Activated CD8-positive, alpha-beta T cell treated with anti-CD3 and anti-CD28 coated beads, Interleukin-2, amount 10 ng/mL, durations not matched to agents 7 days and 5 days (primary cell): ENCODE measurements around the gene GTSE1. TPM values are rescaled to one million over a fixed set of nuclear protein-coding genes. Genes with fewer than 3 reads are reported as not detected.
A peak's percentile ranks its signal among the peaks of the same experiment; 100 is the strongest.

Experiments used
- ATAC-seq: fragments of 150-1000 bp; cut with Tn5 transposase; one replicate; pipeline ENCODE4 v1.10.0; 2021; ENCODE audit warnings: moderate library complexity
- CTCF ChIA-PET: fragments of 350-600 bp; sonication (Branson Sonifier 250); formaldehyde crosslinking; loops from one replicate; lab custom pipeline; 2021; ENCODE audit warnings: antibody characterized with exemption; lab: Charles Lee
- POLR2A ChIA-PET: fragments of 350-600 bp; sonication (Branson Sonifier 250); formaldehyde crosslinking; loops from one replicate; lab custom pipeline; 2021; ENCODE audit warnings: antibody characterized with exemption; lab: Charles Lee
- DNase-seq: peaks from one replicate; pipeline ENCODE4 v3.0.0-alpha.2; 2020
- H3K27ac Mint-ChIP-seq: one replicate; pipeline ENCODE4 v1.8.0; 2021; ENCODE audit warnings: mild to moderate bottlenecking, mixed read lengths
- H3K27me3 Mint-ChIP-seq: one replicate; pipeline ENCODE4 v1.8.0; 2021; ENCODE audit warnings: low read depth, mixed read lengths
- H3K36me3 Mint-ChIP-seq: one replicate; pipeline ENCODE4 v1.8.0; 2021; ENCODE audit warnings: low read depth, mixed read lengths
- H3K4me1 Mint-ChIP-seq: one replicate; pipeline ENCODE4 v1.8.0; 2021; ENCODE audit warnings: low read depth, mixed read lengths
- H3K4me3 Mint-ChIP-seq: one replicate; pipeline ENCODE4 v1.8.0; 2021; ENCODE audit warnings: mild to moderate bottlenecking, mixed read lengths
- H3K9me3 Mint-ChIP-seq: one replicate; pipeline ENCODE4 v1.8.0; 2022; ENCODE audit warnings: mixed read lengths; ENCODE audit not compliant: insufficient read depth
- total RNA-seq, 2 experiments: library from RNA; stranded (reverse); gene quantifications; one replicate each; pipeline ENCODE4 v1.2.3, GENCODE V29; 2021

The GTSE1 gene
- total RNA-seq, 2 experiments from 2014 or later, result 111 to 114 TPM

GRCh38 chr22:46289244-46289891 is 7.3 kb upstream of the GTSE1 start:
- H3K4me3 Mint-ChIP-seq, result no peak overlapping the region
- peak overlapping the region; percentile 93 for H3K27ac Mint-ChIP-seq
- DNase-seq, result no peak
- peaks cover 71% of the 10 kb centered on the region for H3K4me1 Mint-ChIP-seq
- H3K36me3 Mint-ChIP-seq, result peaks cover 65% of the 10 kb centered on the region
- ATAC-seq, result no peak
- no peaks in the 10 kb centered on the region for H3K9me3 Mint-ChIP-seq
- no peaks in the 10 kb centered on the region for H3K27me3 Mint-ChIP-seq
- ChIA-PET POLR2A (interaction anchor here (0.7 to 1.2 kb wide), 2 partner anchors 7 to 18 kb away, joined by 3 to 4 read pairs; partner anchors contain the start of gene GTSE1), CTCF (interaction anchor here (1.3 to 1.6 kb wide), 2 partner anchors 39 to 167 kb away, joined by 4 read pairs; partner anchors contain the start of gene CDPF1)

GRCh38 chr22:46290121-46290842 is 6.4 kb upstream of the GTSE1 start:
- DNase-seq (no peak), ATAC-seq (no peak)
- Mint-ChIP-seq H3K27me3 (no peaks in the 10 kb centered on the region), H3K4me3 (no peak overlapping the region), H3K27ac (peak overlapping the region; percentile 78), H3K36me3 (peaks cover 66% of the 10 kb centered on the region), H3K4me1 (peaks cover 77% of the 10 kb centered on the region), H3K9me3 (no peaks in the 10 kb centered on the region)
- ChIA-PET POLR2A (interaction anchor here (0.6 kb wide), 2 partner anchors 809 to 876 kb away, joined by 3 read pairs; no protein-coding TSS in a partner anchor), CTCF (interaction anchor here (1.6 kb wide), 1 partner anchor 168 kb away, joined by 4 read pairs; no protein-coding TSS in a partner anchor)

GRCh38 chr22:46290843-46291785 is 5.6 kb upstream of the GTSE1 start:
- Mint-ChIP-seq H3K4me1 (peaks cover 82% of the 10 kb centered on the region), H3K27me3 (no peaks in the 10 kb centered on the region), H3K27ac (peak overlapping the region; percentile 78), H3K9me3 (no peaks in the 10 kb centered on the region), H3K4me3 (no peak overlapping the region), H3K36me3 (peaks cover 62% of the 10 kb centered on the region)
- ATAC-seq (no peak), DNase-seq (no peak)
- ChIA-PET POLR2A (interaction anchor here (0.6 kb wide), 1 partner anchor 877 kb away, joined by 3 read pairs; no protein-coding TSS in a partner anchor), CTCF (no interaction called here)

GRCh38 chr22:46292173-46292572 is 4.5 kb upstream of the GTSE1 start:
- ATAC-seq (no peak), DNase-seq (no peak)
- ChIA-PET POLR2A (no interaction called here), CTCF (no interaction called here)
- H3K4me3 Mint-ChIP-seq, result no peak overlapping the region
- peaks cover 76% of the 10 kb centered on the region for H3K4me1 Mint-ChIP-seq
- H3K27ac Mint-ChIP-seq, result peak overlapping the region; percentile 76
- H3K36me3 Mint-ChIP-seq, result peaks cover 57% of the 10 kb centered on the region
- no peaks in the 10 kb centered on the region for H3K27me3 Mint-ChIP-seq
- H3K9me3 Mint-ChIP-seq, result no peaks in the 10 kb centered on the region

- Mint-ChIP-seq H3K36me3 (peaks cover 57% of the 10 kb centered on the region), H3K4me3 (no peak overlapping the region), H3K27me3 (no peaks in the 10 kb centered on the region), H3K4me1 (peaks cover 70% of the 10 kb centered on the region), H3K27ac (peak overlapping the region; percentile 76), H3K9me3 (no peaks in the 10 kb centered on the region)
- ChIA-PET POLR2A (no interaction called here), CTCF (no interaction called here)
- DNase-seq, result no peak
- no peak for ATAC-seq
These were observed 3.9 kb upstream of the GTSE1 start for GRCh38 chr22:46292732-46293131.

- POLR2A ChIA-PET, result no interaction called here
- CTCF ChIA-PET, result no interaction called here
- Mint-ChIP-seq H3K27ac (peak overlapping the region; percentile 76), H3K36me3 (peaks cover 60% of the 10 kb centered on the region), H3K4me1 (peaks cover 68% of the 10 kb centered on the region), H3K9me3 (no peaks in the 10 kb centered on the region), H3K27me3 (no peaks in the 10 kb centered on the region), H3K4me3 (no peak overlapping the region)
- DNase-seq (peak; percentile 45), ATAC-seq (no peak)
These were observed 3.0 kb upstream of the GTSE1 start for GRCh38 chr22:46293577-46294260.

GRCh38 chr22:46294784-46295183 is 1.9 kb upstream of the GTSE1 start:
- peaks cover 69% of the 10 kb centered on the region for H3K4me1 Mint-ChIP-seq
- ATAC-seq, result no peak
- peak overlapping the region; percentile 97 for H3K27ac Mint-ChIP-seq
- H3K4me3 Mint-ChIP-seq, result peak overlapping the region; percentile 89
- H3K9me3 Mint-ChIP-seq, result no peaks in the 10 kb centered on the region
- ChIA-PET CTCF (interaction anchor here (2.4 kb wide), 1 partner anchor 173 kb away, joined by 21 read pairs; no protein-coding TSS in a partner anchor), POLR2A (interaction anchor here (1.6 to 2.6 kb wide), 2 partner anchors 24 to 44 kb away, joined by 5 to 10 read pairs; partner anchors contain the start of gene CDPF1)
- no peak for DNase-seq
- H3K36me3 Mint-ChIP-seq, result peaks cover 70% of the 10 kb centered on the region
- H3K27me3 Mint-ChIP-seq, result no peaks in the 10 kb centered on the region

GRCh38 chr22:46295277-46295971 is 1.2 kb upstream of the GTSE1 start:
- H3K27ac Mint-ChIP-seq, result peak overlapping the region; percentile 97
- no peaks in the 10 kb centered on the region for H3K9me3 Mint-ChIP-seq
- peaks cover 64% of the 10 kb centered on the region for H3K4me1 Mint-ChIP-seq
- DNase-seq (no peak), ATAC-seq (no peak)
- POLR2A ChIA-PET, result interaction anchor here (0.6 to 2.6 kb wide), 8 partner anchors 9 to 297 kb away, joined by 3 to 10 read pairs (median 4); partner anchors contain the start of genes CDPF1 and TTC38
- peak overlapping the region; percentile 89 for H3K4me3 Mint-ChIP-seq
- CTCF ChIA-PET, result interaction anchor here (0.8 to 2.4 kb wide), 9 partner anchors 8 to 290 kb away, joined by 3 to 21 read pairs (median 4); partner anchors contain the start of gene CDPF1
- peaks cover 68% of the 10 kb centered on the region for H3K36me3 Mint-ChIP-seq
- H3K27me3 Mint-ChIP-seq, result no peaks in the 10 kb centered on the region

GRCh38 chr22:46297151-46297812 is 612 bp downstream of the GTSE1 start:
- peaks cover 65% of the 10 kb centered on the region for H3K4me1 Mint-ChIP-seq
- DNase-seq (peak; percentile 41), ATAC-seq (peak; percentile 15)
- H3K27me3 Mint-ChIP-seq, result no peaks in the 10 kb centered on the region
- H3K36me3 Mint-ChIP-seq, result peaks cover 67% of the 10 kb centered on the region
- POLR2A ChIA-PET, result interaction anchor here (0.6 to 2.6 kb wide), 5 partner anchors 9 to 284 kb away, joined by 3 to 10 read pairs (median 4); partner anchors contain the start of gene CDPF1
- peak overlapping the region; percentile 77 for H3K27ac Mint-ChIP-seq
- CTCF ChIA-PET, result interaction anchor here (0.9 kb wide), 1 partner anchor 10 kb away, joined by 3 read pairs; no protein-coding TSS in a partner anchor
- peak overlapping the region; percentile 89 for H3K4me3 Mint-ChIP-seq
- H3K9me3 Mint-ChIP-seq, result no peaks in the 10 kb centered on the region

GRCh38 chr22:46299101-46299500 is 2.4 kb downstream of the GTSE1 start:
- Mint-ChIP-seq H3K27me3 (no peaks in the 10 kb centered on the region), H3K4me3 (peak overlapping the region; percentile 89), H3K9me3 (no peaks in the 10 kb centered on the region), H3K27ac (no peak overlapping the region), H3K4me1 (peaks cover 61% of the 10 kb centered on the region), H3K36me3 (peaks cover 65% of the 10 kb centered on the region)
- POLR2A ChIA-PET, result no interaction called here
- ATAC-seq (no peak), DNase-seq (no peak)
- CTCF ChIA-PET, result interaction anchor here (1.3 to 1.5 kb wide), 2 partner anchors 49 to 177 kb away, joined by 3 to 5 read pairs; partner anchors contain the start of gene CDPF1
